ENCODE results near the gene KDM4D. TPM values are rescaled to one million over a fixed set of nuclear protein-coding genes. Genes with fewer than 3 reads are reported as not detected.
A peak's percentile ranks its signal among the peaks of the same experiment; 100 is the strongest.

The KDM4D gene
- total RNA-seq, 4 donors from 2014 or later = 0.54 TPM; not detected in 3

GRCh38 chr11:94934846-94935245 lies 38.7 kb upstream of the KDM4D start:
- Histone ChIP-seq H3K36me3 (no peaks in the 10 kb centered on the region), H3K9me3 (no peaks in the 10 kb centered on the region), H3K27me3 (no peaks in the 10 kb centered on the region), H3K4me1 (no peaks in the 10 kb centered on the region), H3K27ac (no peak overlapping the region), H3K4me3 (no peak overlapping the region)
- no peak for DNase-seq
- TF ChIP-seq POLR2A (IDR thresholded peaks at IDR 0.05) (no peak), CTCF (IDR thresholded peaks at IDR 0.05) (no peak)

- Histone ChIP-seq H3K9me3 (no peaks in the 10 kb centered on the region), H3K27ac (no peak overlapping the region), H3K36me3 (no peaks in the 10 kb centered on the region), H3K4me3 (no peak overlapping the region), H3K27me3 (no peaks in the 10 kb centered on the region), H3K4me1 (no peaks in the 10 kb centered on the region)
- no peak for TF ChIP-seq CTCF (IDR thresholded peaks at IDR 0.05)
- no peak for TF ChIP-seq POLR2A (IDR thresholded peaks at IDR 0.05)
- DNase-seq = peak in 1 of 3 donors; percentile 54
Measured at GRCh38 chr11:94938095-94939055, 35.1 kb upstream of the KDM4D start.

GRCh38 chr11:94939346-94939745 lies 34.2 kb upstream of the KDM4D start:
- H3K4me1 ChIP-seq = no peaks in the 10 kb centered on the region
- no peak overlapping the region for H3K27ac ChIP-seq
- H3K4me3 ChIP-seq = no peak overlapping the region
- no peaks in the 10 kb centered on the region for H3K9me3 ChIP-seq
- DNase-seq = no peak
- no peaks in the 10 kb centered on the region for H3K36me3 ChIP-seq
- H3K27me3 ChIP-seq = no peaks in the 10 kb centered on the region
- TF ChIP-seq CTCF (IDR thresholded peaks at IDR 0.05) (no peak), POLR2A (IDR thresholded peaks at IDR 0.05) (no peak)

GRCh38 chr11:94941131-94941530 lies 32.4 kb upstream of the KDM4D start:
- H3K9me3 ChIP-seq = no peaks in the 10 kb centered on the region
- no peaks in the 10 kb centered on the region for H3K27me3 ChIP-seq
- H3K27ac ChIP-seq = no peak overlapping the region
- no peaks in the 10 kb centered on the region for H3K36me3 ChIP-seq
- H3K4me3 ChIP-seq = no peak overlapping the region
- TF ChIP-seq POLR2A (IDR thresholded peaks at IDR 0.05) = no peak
- TF ChIP-seq CTCF (IDR thresholded peaks at IDR 0.05) = no peak
- no peaks in the 10 kb centered on the region for H3K4me1 ChIP-seq
- DNase-seq = no peak

- TF ChIP-seq POLR2A (IDR thresholded peaks at IDR 0.05) = no peak
- no peak for TF ChIP-seq CTCF (IDR thresholded peaks at IDR 0.05)
- Histone ChIP-seq H3K27me3 (no peaks in the 10 kb centered on the region), H3K27ac (no peak overlapping the region), H3K36me3 (no peaks in the 10 kb centered on the region), H3K4me1 (no peaks in the 10 kb centered on the region), H3K4me3 (no peak overlapping the region), H3K9me3 (no peaks in the 10 kb centered on the region)
- no peak for DNase-seq
Measured at GRCh38 chr11:94946812-94947211, 26.7 kb upstream of the KDM4D start.
